ENCODE data around the gene KCND2.

Gene KCND2

DNA sequence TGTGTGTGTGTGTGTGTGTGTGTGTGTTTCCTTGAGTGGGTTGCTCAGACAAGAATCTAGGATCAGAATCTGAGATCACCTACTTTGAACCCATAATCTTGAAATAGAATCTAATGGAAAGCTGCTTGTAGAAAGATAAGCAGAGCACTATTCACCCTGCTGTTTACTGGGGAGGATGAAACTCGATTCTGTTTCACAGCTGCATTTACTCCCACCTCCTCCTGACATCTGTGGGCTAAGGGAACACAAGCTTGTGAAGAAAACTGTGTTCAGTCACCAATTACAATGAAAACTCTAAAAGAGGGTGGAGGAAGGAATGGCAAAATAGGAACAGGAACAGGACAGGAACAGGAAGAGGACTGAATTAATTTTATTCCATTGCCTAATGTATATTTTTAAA lies 315.4 kb downstream of the KCND2 start:
- no peak for TF ChIP-seq EZH2 (IDR thresholded peaks at IDR 0.05; ENCODE audit: borderline replicate concordance, low read depth, low read length, severe bottlenecking)
- TF ChIP-seq, protein P1, sequence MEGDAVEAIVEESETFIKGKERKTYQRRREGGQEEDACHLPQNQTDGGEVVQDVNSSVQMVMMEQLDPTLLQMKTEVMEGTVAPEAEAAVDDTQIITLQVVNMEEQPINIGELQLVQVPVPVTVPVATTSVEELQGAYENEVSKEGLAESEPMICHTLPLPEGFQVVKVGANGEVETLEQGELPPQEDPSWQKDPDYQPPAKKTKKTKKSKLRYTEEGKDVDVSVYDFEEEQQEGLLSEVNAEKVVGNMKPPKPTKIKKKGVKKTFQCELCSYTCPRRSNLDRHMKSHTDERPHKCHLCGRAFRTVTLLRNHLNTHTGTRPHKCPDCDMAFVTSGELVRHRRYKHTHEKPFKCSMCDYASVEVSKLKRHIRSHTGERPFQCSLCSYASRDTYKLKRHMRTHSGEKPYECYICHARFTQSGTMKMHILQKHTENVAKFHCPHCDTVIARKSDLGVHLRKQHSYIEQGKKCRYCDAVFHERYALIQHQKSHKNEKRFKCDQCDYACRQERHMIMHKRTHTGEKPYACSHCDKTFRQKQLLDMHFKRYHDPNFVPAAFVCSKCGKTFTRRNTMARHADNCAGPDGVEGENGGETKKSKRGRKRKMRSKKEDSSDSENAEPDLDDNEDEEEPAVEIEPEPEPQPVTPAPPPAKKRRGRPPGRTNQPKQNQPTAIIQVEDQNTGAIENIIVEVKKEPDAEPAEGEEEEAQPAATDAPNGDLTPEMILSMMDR (IDR thresholded peaks at IDR 0.05; ENCODE audit: borderline replicate concordance, extremely low read depth, low read length, poor library complexity, severe bottlenecking): no peak
- DNase-seq (no peak), ATAC-seq (ENCODE audit: insufficient read depth, low read depth) (no peak)
- no peaks in the 10 kb centered on the region for H4K20me1 ChIP-seq (ENCODE audit: insufficient read depth, low read length)
- H3K79me2 ChIP-seq (ENCODE audit: insufficient read depth, low read length): no peaks in the 10 kb centered on the region
- H3K4me1 ChIP-seq (ENCODE audit: insufficient read depth, low read length): no peaks in the 10 kb centered on the region
- H3K36me3 ChIP-seq (ENCODE audit: insufficient read depth, low read length): no peaks in the 10 kb centered on the region
- no peak overlapping the region for H3K9ac ChIP-seq (ENCODE audit: low read depth, low read length)
- H3K4me3 ChIP-seq (ENCODE audit: low read depth in 1 of 2, low read length in 2 of 2): no peak overlapping the region
- no peak overlapping the region for H3K27ac ChIP-seq (ENCODE audit: low read length)
- no peaks in the 10 kb centered on the region for H3K27me3 ChIP-seq (ENCODE audit: insufficient read depth, low read length, poor library complexity)
- no peak overlapping the region for H3K4me2 ChIP-seq (ENCODE audit: insufficient read depth, low read length)
- no peaks in the 10 kb centered on the region for H3K9me3 ChIP-seq (ENCODE audit: insufficient read depth, low read length, severe bottlenecking)
- no peak overlapping the region for H2AFZ ChIP-seq (ENCODE audit: low read depth, low read length)

DNA sequence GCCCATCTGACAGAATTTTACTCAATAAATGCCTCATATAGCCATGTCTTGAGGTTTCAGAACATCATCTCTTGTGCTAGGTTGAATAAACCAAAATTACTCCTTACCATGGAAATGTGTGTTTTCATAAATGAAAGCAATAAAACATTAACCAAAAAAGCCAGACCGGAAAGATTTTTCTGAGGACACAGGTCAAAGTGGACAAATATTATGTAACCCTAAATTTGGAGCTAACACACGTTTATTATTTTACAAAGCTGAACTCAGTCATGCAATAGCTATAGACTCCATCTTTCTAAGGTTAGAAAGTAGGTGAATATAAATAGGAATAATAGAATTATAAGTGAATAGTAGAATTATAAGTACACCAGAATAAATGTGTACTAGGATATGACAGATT lies 315.9 kb downstream of the KCND2 start:
- ATAC-seq (ENCODE audit: insufficient read depth, low read depth) (no peak), DNase-seq (no peak)
- H3K4me3 ChIP-seq (ENCODE audit: low read depth in 1 of 2, low read length in 2 of 2): no peak overlapping the region
- H4K20me1 ChIP-seq (ENCODE audit: insufficient read depth, low read length): no peaks in the 10 kb centered on the region
- TF ChIP-seq, protein P1 (IDR thresholded peaks at IDR 0.05; ENCODE audit: borderline replicate concordance, extremely low read depth, low read length, poor library complexity, severe bottlenecking): no peak
- no peak for TF ChIP-seq EZH2 (IDR thresholded peaks at IDR 0.05; ENCODE audit: borderline replicate concordance, low read depth, low read length, severe bottlenecking)
- H3K27me3 ChIP-seq (ENCODE audit: insufficient read depth, low read length, poor library complexity): no peaks in the 10 kb centered on the region
- no peak overlapping the region for H3K9ac ChIP-seq (ENCODE audit: low read depth, low read length)
- H3K4me2 ChIP-seq (ENCODE audit: insufficient read depth, low read length): no peak overlapping the region
- H3K36me3 ChIP-seq (ENCODE audit: insufficient read depth, low read length): no peaks in the 10 kb centered on the region
- H3K79me2 ChIP-seq (ENCODE audit: insufficient read depth, low read length): no peaks in the 10 kb centered on the region
- H2AFZ ChIP-seq (ENCODE audit: low read depth, low read length): no peak overlapping the region
- no peaks in the 10 kb centered on the region for H3K4me1 ChIP-seq (ENCODE audit: insufficient read depth, low read length)
- H3K9me3 ChIP-seq (ENCODE audit: insufficient read depth, low read length, severe bottlenecking): no peaks in the 10 kb centered on the region
- H3K27ac ChIP-seq (ENCODE audit: low read length): no peak overlapping the region

DNA sequence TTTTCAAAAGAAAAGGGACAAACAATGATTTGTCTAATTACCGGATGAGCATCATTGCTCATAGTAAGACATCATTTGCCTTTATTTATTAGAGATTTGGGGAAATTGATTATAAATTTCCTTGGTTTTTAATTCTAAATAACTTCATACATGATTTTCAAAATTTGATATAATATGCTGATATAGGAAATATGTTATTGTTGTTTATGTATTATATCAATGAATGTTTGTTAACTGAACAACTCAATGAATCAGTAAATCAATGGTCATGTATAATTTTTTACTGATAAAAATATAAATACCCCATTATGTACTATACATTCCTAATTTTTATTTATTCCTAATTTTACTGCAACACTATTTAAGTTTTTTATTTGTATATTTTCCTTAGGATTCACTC lies 327.6 kb downstream of the KCND2 start:
- no peak for ATAC-seq (ENCODE audit: insufficient read depth, low read depth)
- H3K27me3 ChIP-seq (ENCODE audit: insufficient read depth, low read length, poor library complexity): no peaks in the 10 kb centered on the region
- no peaks in the 10 kb centered on the region for H3K36me3 ChIP-seq (ENCODE audit: insufficient read depth, low read length)

More for the DNA sequence above, 327.6 kb downstream of the KCND2 start:
- H3K9ac ChIP-seq (ENCODE audit: low read depth, low read length): no peak overlapping the region
- no peaks in the 10 kb centered on the region for H3K9me3 ChIP-seq (ENCODE audit: insufficient read depth, low read length, severe bottlenecking)
- no peak overlapping the region for H2AFZ ChIP-seq (ENCODE audit: low read depth, low read length)
- H3K4me3 ChIP-seq (ENCODE audit: low read depth in 1 of 2, low read length in 2 of 2): no peak overlapping the region
- H3K27ac ChIP-seq (ENCODE audit: low read length): no peak overlapping the region
- no peaks in the 10 kb centered on the region for H3K4me1 ChIP-seq (ENCODE audit: insufficient read depth, low read length)
- no peak for DNase-seq
- H3K79me2 ChIP-seq (ENCODE audit: insufficient read depth, low read length): no peaks in the 10 kb centered on the region
- H3K4me2 ChIP-seq (ENCODE audit: insufficient read depth, low read length): no peak overlapping the region
- H4K20me1 ChIP-seq (ENCODE audit: insufficient read depth, low read length): no peaks in the 10 kb centered on the region
- no peak for TF ChIP-seq EZH2 (IDR thresholded peaks at IDR 0.05; ENCODE audit: borderline replicate concordance, low read depth, low read length, severe bottlenecking)
- TF ChIP-seq, protein P1 (IDR thresholded peaks at IDR 0.05; ENCODE audit: borderline replicate concordance, extremely low read depth, low read length, poor library complexity, severe bottlenecking): no peak

Measured in DND-41 (cell line).